Ureter (tissue), 1 donor: ENCODE data around the gene HMGN2. TPM values are rescaled to one million over a fixed set of nuclear protein-coding genes. Genes with fewer than 3 reads are reported as not detected.

Experiments
- DNase-seq: peaks from one replicate; pipeline ENCODE4 v3.0.0-alpha.2; 2020; ENCODE audit warnings: low spot score
- total RNA-seq: library from RNA; stranded (reverse); gene quantifications from one replicate; pipeline ENCODE4 v1.2.4, GENCODE V29; 2023
- donor health status: DM: yes; HTN: yes; CAD: no.

Gene HMGN2
- 400 TPM for total RNA-seq

- DNase-seq: peak; percentile 96
These were observed at the start of gene HMGN2 for GRCh38 chr1:26472320-26472900. HMGN2 (plus strand) TSS chr1:26472440; CDS start chr1:26472613, 173 bp downstream.

GRCh38 chr1:26429721-26430120 lies 42.5 kb upstream of the HMGN2 start:
- no peak for DNase-seq

- DNase-seq: peak; percentile 99
These were observed 40.1 kb upstream of the HMGN2 start, which contains the start of gene DHDDS for GRCh38 chr1:26431979-26432695. DHDDS (plus strand) TSS chr1:26432321; CDS start chr1:26432946, 625 bp downstream.

- DNase-seq: no peak
These were observed 39.4 kb upstream of the HMGN2 start for GRCh38 chr1:26432793-26433192.

- no peak for DNase-seq
These were observed 38.0 kb upstream of the HMGN2 start for GRCh38 chr1:26434161-26434752.

GRCh38 chr1:26438041-26438440 lies 34.2 kb upstream of the HMGN2 start:
- no peak for DNase-seq

- no peak for DNase-seq
These were observed 32.0 kb upstream of the HMGN2 start for GRCh38 chr1:26440259-26440658.

GRCh38 chr1:26449868-26450267 lies 22.4 kb upstream of the HMGN2 start:
- no peak for DNase-seq

GRCh38 chr1:26450908-26451307 lies 21.3 kb upstream of the HMGN2 start:
- DNase-seq: no peak

GRCh38 chr1:26452459-26453183 lies 19.6 kb upstream of the HMGN2 start:
- no peak for DNase-seq

GRCh38 chr1:26459148-26459547 lies 13.1 kb upstream of the HMGN2 start:
- no peak for DNase-seq

GRCh38 chr1:26459573-26460031 lies 12.6 kb upstream of the HMGN2 start:
- DNase-seq: no peak

- peak; percentile 46 for DNase-seq
These were observed 3.3 kb upstream of the HMGN2 start for GRCh38 chr1:26468911-26469310.

- no peak for DNase-seq
These were observed 2.7 kb upstream of the HMGN2 start for GRCh38 chr1:26469558-26469957.

GRCh38 chr1:26470878-26471497 lies 1.3 kb upstream of the HMGN2 start:
- DNase-seq: no peak

- DNase-seq: peak; percentile 74
These were observed 531 bp upstream of the HMGN2 start for GRCh38 chr1:26471498-26472319.

GRCh38 chr1:26472901-26473845 lies 933 bp downstream of the HMGN2 start:
- DNase-seq: peak; percentile 96

GRCh38 chr1:26474818-26475217 lies 2.6 kb downstream of the HMGN2 start:
- no peak for DNase-seq

GRCh38 chr1:26475989-26476388 lies 3.7 kb downstream of the HMGN2 start:
- no peak for DNase-seq

- DNase-seq: no peak
These were observed 4.7 kb downstream of the HMGN2 start for GRCh38 chr1:26476958-26477357.
